CD14-positive monocyte (primary cell): ENCODE data around the gene C2CD5. TPM values are rescaled to one million over a fixed set of nuclear protein-coding genes. Genes with fewer than 3 reads are reported as not detected.
A peak's percentile ranks its signal among the peaks of the same experiment; 100 is the strongest.

Experiments
- DNase-seq, 3 donors: peaks; one replicate each; pipeline ENCODE4 v3.0.0-alpha.2; 2011 to 2022
- H2AFZ ChIP-seq: 2 replicates; pipeline ENCODE4 v1.6.0; 2012; ENCODE audit warnings: mild to moderate bottlenecking, low read depth, low read length, inconsistent platforms; ENCODE audit not compliant: insufficient read depth, poor library complexity, severe bottlenecking
- H3K27ac ChIP-seq, 2 donors: 1 replicate in 1 of 2; 2 replicates in 1 of 2; pipeline ENCODE4 v1.5.1; 2012 to 2013; ENCODE audit warnings: low read length in 2 of 2, control low read depth in 1 of 2, inconsistent platforms in 1 of 2, low read depth in 1 of 2, mild to moderate bottlenecking in 1 of 2
- H3K27me3 ChIP-seq, 2 donors: one replicate each; pipeline versions ENCODE4 v1.6.0 to v1.6.1; 2011 to 2013; ENCODE audit warnings: low read length in 2 of 2; ENCODE audit not compliant: control insufficient read depth in 2 of 2, insufficient read depth in 2 of 2
- H3K36me3 ChIP-seq, 2 donors: replicated peaks in 1 of 2; 1 replicate in 1 of 2; 2 replicates in 1 of 2; pipeline versions ENCODE4 v1.5.1 to v1.6.1; 2012 to 2013; ENCODE audit warnings: low read length in 2 of 2, control low read depth in 1 of 2, inconsistent platforms in 1 of 2, mild to moderate bottlenecking in 1 of 2; ENCODE audit not compliant: insufficient read depth in 2 of 2, control insufficient read depth in 1 of 2
- H3K4me1 ChIP-seq, 2 donors: 1 replicate in 1 of 2; 2 replicates in 1 of 2; pipeline versions ENCODE4 v1.5.1 to v1.6.1; 2012 to 2013; ENCODE audit warnings: low read length in 2 of 2, control low read depth in 1 of 2, inconsistent platforms in 1 of 2, mild to moderate bottlenecking in 1 of 2, moderate library complexity in 1 of 2; ENCODE audit not compliant: insufficient read depth in 2 of 2, control insufficient read depth in 1 of 2
- H3K4me2 ChIP-seq: replicated peaks from 2 replicates; pipeline ENCODE3; 2012; ENCODE audit warnings: low read length, moderate library complexity, mild to moderate bottlenecking; ENCODE audit not compliant: poor library complexity, severe bottlenecking; ENCODE audit errors: extremely low read depth
- H3K4me3 ChIP-seq, 3 experiments: fragments of 200-600 bp in 1 of 3; sonication (generic) in 1 of 3; replicated peaks in 1 of 3; 1 replicate in 2 of 3; 2 replicates in 1 of 3; pipeline ENCODE4 v1.5.1; 2011 to 2013; ENCODE audit warnings: low read length in 3 of 3, mild to moderate bottlenecking in 3 of 3, control low read depth in 2 of 3, low read depth in 2 of 3, inconsistent platforms in 1 of 3, moderate library complexity in 1 of 3
- H3K79me2 ChIP-seq: 2 replicates; pipeline ENCODE4 v1.6.0; 2012; ENCODE audit warnings: mild to moderate bottlenecking, control low read depth, inconsistent platforms, low read length, moderate library complexity; ENCODE audit not compliant: insufficient read depth
- H3K9ac ChIP-seq: 2 replicates; pipeline ENCODE4 v1.6.0; 2017; ENCODE audit warnings: low read length, mild to moderate bottlenecking; ENCODE audit not compliant: insufficient read depth, poor library complexity, severe bottlenecking
- H3K9me3 ChIP-seq, 2 donors: replicated peaks in 1 of 2; 1 replicate in 1 of 2; 2 replicates in 1 of 2; pipeline versions ENCODE4 v1.5.1 to v1.6.1; 2012 to 2013; ENCODE audit warnings: low read length in 2 of 2, control low read depth in 1 of 2; ENCODE audit not compliant: control insufficient read depth in 1 of 2, insufficient read depth in 1 of 2
- H4K20me1 ChIP-seq: 2 replicates; pipeline ENCODE4 v1.6.0; 2012; ENCODE audit warnings: mild to moderate bottlenecking, low read length, control low read depth, moderate library complexity; ENCODE audit not compliant: insufficient read depth
- H3K27ac Mint-ChIP-seq, 7 donors: one replicate each; pipeline ENCODE4 v1.8.0; 2020; ENCODE audit warnings: mild to moderate bottlenecking in 7 of 7, mixed read lengths in 7 of 7, moderate library complexity in 6 of 7, inconsistent platforms in 2 of 7
- H3K27me3 Mint-ChIP-seq, 3 donors: one replicate each; pipeline ENCODE4 v1.8.0; 2021 to 2022; ENCODE audit warnings: low read depth in 3 of 3, mild to moderate bottlenecking in 3 of 3, mixed read lengths in 3 of 3, moderate library complexity in 3 of 3, inconsistent platforms in 1 of 3
- H3K36me3 Mint-ChIP-seq, 2 donors: one replicate each; pipeline ENCODE4 v1.8.0; 2020; ENCODE audit warnings: mixed read lengths in 2 of 2, inconsistent platforms in 1 of 2, mild to moderate bottlenecking in 1 of 2
- H3K4me1 Mint-ChIP-seq: one replicate; pipeline ENCODE4 v1.8.0; 2020; ENCODE audit warnings: mild to moderate bottlenecking, mixed read lengths
- H3K4me3 Mint-ChIP-seq, 2 donors: one replicate each; pipeline ENCODE4 v1.8.0; 2020; ENCODE audit warnings: mild to moderate bottlenecking in 2 of 2, mixed read lengths in 2 of 2, moderate library complexity in 1 of 2
- H3K9me3 Mint-ChIP-seq, 7 donors: one replicate each; pipeline ENCODE4 v1.8.0; 2020 to 2022; ENCODE audit warnings: mixed read lengths in 7 of 7, mild to moderate bottlenecking in 6 of 7, moderate library complexity in 6 of 7, inconsistent platforms in 2 of 7
- WGBS: methylation state at CpG from one replicate; pipeline ENCODE4 v1.1.5; 2013; ENCODE audit warnings: missing lambda C conversion rate; ENCODE audit not compliant: insufficient coverage; 5-methylcytosine and 5-hydroxymethylcytosine counted together
- intact Hi-C, 2 donors: fragments of 100-400 bp; cut with micrococcal nuclease; formaldehyde crosslinking; loops; one replicate each; pipeline versions ENCODE4 v1.15.0 to v1.15.1; 2023
- polyA plus RNA-seq, 3 donors: library from polyadenylated mRNA; depleted of rRNA in 1 of 3; unstranded in 2 of 3; stranded (reverse) in 1 of 3; fragments of 300-500 nt in 2 of 3; fragments of >200 nt in 1 of 3; fragmentation: Illumina TruSeq in 2 of 3; gene quantifications; 1 replicate in 2 of 3; 2 replicates in 1 of 3; pipeline ENCODE4 v1.2.3, GENCODE V29; 2012 to 2021
- TF ChIP-seq, protein P1 (sequence below): fragments of 200-600 bp; IDR thresholded peaks from one replicate; pipeline ENCODE4 v1.8.0; 2022; ENCODE audit warnings: antibody characterized with exemption, mild to moderate bottlenecking

C2CD5 gene
- polyA plus RNA-seq, 3 donors: 13.0 to 22.8 (median 13.6) TPM

DNA sequence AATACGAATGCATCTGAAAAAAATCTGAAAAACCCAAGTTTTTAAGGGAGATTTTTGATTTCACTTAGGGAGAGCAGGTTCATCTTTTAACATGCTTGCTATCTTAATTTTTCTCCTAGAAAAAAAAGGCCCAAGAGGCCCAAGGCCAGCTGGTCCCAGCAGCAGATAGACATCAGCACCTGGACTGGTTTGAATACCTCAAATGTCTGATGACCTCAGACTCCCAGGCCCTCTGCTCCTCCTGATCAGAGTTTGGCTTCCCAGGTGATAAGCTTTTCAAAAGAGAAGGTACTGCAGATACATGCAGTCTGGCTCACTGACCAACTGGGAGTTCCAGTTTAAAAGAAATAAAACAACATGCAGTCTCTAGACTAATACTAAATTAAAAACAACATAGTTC, 82.6 kb downstream of the C2CD5 start:
- peaks cover 8 to 50% of the 10 kb centered on the region in 2 donors for H3K36me3 ChIP-seq
- H2AFZ ChIP-seq: no peak overlapping the region
- no peak for DNase-seq
- TF ChIP-seq, protein P1, sequence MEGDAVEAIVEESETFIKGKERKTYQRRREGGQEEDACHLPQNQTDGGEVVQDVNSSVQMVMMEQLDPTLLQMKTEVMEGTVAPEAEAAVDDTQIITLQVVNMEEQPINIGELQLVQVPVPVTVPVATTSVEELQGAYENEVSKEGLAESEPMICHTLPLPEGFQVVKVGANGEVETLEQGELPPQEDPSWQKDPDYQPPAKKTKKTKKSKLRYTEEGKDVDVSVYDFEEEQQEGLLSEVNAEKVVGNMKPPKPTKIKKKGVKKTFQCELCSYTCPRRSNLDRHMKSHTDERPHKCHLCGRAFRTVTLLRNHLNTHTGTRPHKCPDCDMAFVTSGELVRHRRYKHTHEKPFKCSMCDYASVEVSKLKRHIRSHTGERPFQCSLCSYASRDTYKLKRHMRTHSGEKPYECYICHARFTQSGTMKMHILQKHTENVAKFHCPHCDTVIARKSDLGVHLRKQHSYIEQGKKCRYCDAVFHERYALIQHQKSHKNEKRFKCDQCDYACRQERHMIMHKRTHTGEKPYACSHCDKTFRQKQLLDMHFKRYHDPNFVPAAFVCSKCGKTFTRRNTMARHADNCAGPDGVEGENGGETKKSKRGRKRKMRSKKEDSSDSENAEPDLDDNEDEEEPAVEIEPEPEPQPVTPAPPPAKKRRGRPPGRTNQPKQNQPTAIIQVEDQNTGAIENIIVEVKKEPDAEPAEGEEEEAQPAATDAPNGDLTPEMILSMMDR: no peak
- no peaks in the 10 kb centered on the region for H3K79me2 ChIP-seq
- no CpG with 5 or more reads among the region's 1 CpG for WGBS
- no peak overlapping the region for H3K27ac Mint-ChIP-seq
- H4K20me1 ChIP-seq: no peaks in the 10 kb centered on the region
- intact Hi-C loops: no loop called here
- H3K27me3 Mint-ChIP-seq: no peaks in the 10 kb centered on the region
- H3K4me2 ChIP-seq: no peak overlapping the region
- no peak overlapping the region for H3K4me3 ChIP-seq
- no peaks in the 10 kb centered on the region for H3K9me3 Mint-ChIP-seq
- peaks cover 34 to 53% of the 10 kb centered on the region in 2 donors for H3K36me3 Mint-ChIP-seq
- H3K4me1 ChIP-seq: no peaks in the 10 kb centered on the region
- H3K27ac ChIP-seq: no peak overlapping the region
- no peaks in the 10 kb centered on the region for H3K27me3 ChIP-seq
- H3K9ac ChIP-seq: no peak overlapping the region
- H3K4me3 Mint-ChIP-seq: no peak overlapping the region
- peaks cover 5% of the 10 kb centered on the region for H3K4me1 Mint-ChIP-seq
- H3K9me3 ChIP-seq: no peaks in the 10 kb centered on the region

GRCh38 chr12:22459838-22460490, 84.4 kb downstream of the C2CD5 start:
- Mint-ChIP-seq H3K9me3 (no peaks in the 10 kb centered on the region), H3K27me3 (no peaks in the 10 kb centered on the region), H3K4me1 (peaks cover 5% of the 10 kb centered on the region), H3K27ac (peak overlapping the region in 1 of 7 donors; percentile 69), H3K4me3 (no peak overlapping the region), H3K36me3 (peaks cover 26 to 49% of the 10 kb centered on the region in 2 donors)
- Histone ChIP-seq H2AFZ (no peak overlapping the region), H3K27ac (no peak overlapping the region), H3K79me2 (no peaks in the 10 kb centered on the region), H4K20me1 (no peaks in the 10 kb centered on the region), H3K27me3 (no peaks in the 10 kb centered on the region), H3K9ac (no peak overlapping the region), H3K4me1 (no peaks in the 10 kb centered on the region), H3K36me3 (peaks cover 11 to 54% of the 10 kb centered on the region in 2 donors), H3K9me3 (no peaks in the 10 kb centered on the region), H3K4me3 (no peak overlapping the region), H3K4me2 (no peak overlapping the region)
- DNase-seq: peak; percentile 16 to 53 (median 35)
- TF ChIP-seq, protein P1: peak; percentile 77
- no CpG with 5 or more reads among the region's 3 CpGs for WGBS
- intact Hi-C loops: loop anchor here in 1 of 2 donors (5.0 kb wide), 1 partner anchor 763 kb away; no protein-coding TSS in a partner anchor
